OCI-LY7 (cell line): ENCODE data around the gene GULP1. TPM values are rescaled to one million over a fixed set of nuclear protein-coding genes. Genes with fewer than 3 reads are reported as not detected.

ENCODE experiments used
- BruUV-seq: library from RNA; stranded (reverse); fragments of 400-500 nt; replicated peaks from 2 replicates; lab custom pipeline; 2021; lab: Mats Ljungman, UMichigan
- CTCF ChIA-PET: fragments of 300-600 bp; sonication (Branson Sonifier 250); formaldehyde crosslinking; loops from one replicate; lab custom pipeline; 2022; ENCODE audit warnings: antibody characterized with exemption; ENCODE audit not compliant: unreplicated experiment; lab: Charles Lee
- POLR2A ChIA-PET: fragments of 300-600 bp; sonication (Branson Sonifier 250); formaldehyde crosslinking; loops from one replicate; lab custom pipeline; 2022; ENCODE audit warnings: antibody characterized with exemption; lab: Charles Lee
- DNase-seq: peaks from one replicate; pipeline ENCODE4 v3.0.0-alpha.2; 2015; ENCODE audit warnings: low spot score
- H2AFZ ChIP-seq: fragments of 200-600 bp; sonication (generic), shearing (Covaris generic); 2 replicates; pipeline ENCODE4 v1.6.1; 2014; ENCODE audit warnings: mild to moderate bottlenecking, antibody characterized with exemption, low read length, moderate library complexity
- H3K27ac ChIP-seq: fragments of 200-600 bp; sonication (generic); 2 replicates; pipeline ENCODE4 v1.5.1; 2014; ENCODE audit warnings: mixed run types, low read depth, mild to moderate bottlenecking, moderate library complexity, low read length, inconsistent platforms; ENCODE audit not compliant: poor library complexity, severe bottlenecking
- H3K36me3 ChIP-seq: fragments of 200-600 bp; sonication (generic); 2 replicates; pipeline ENCODE4 v1.6.1; 2014; ENCODE audit warnings: mild to moderate bottlenecking, antibody characterized with exemption, low read length, moderate library complexity, mixed read lengths; ENCODE audit not compliant: insufficient read depth
- H3K4me1 ChIP-seq: fragments of 200-600 bp; sonication (generic); 2 replicates; pipeline ENCODE4 v1.5.1; 2014; ENCODE audit warnings: mild to moderate bottlenecking, low read length; ENCODE audit not compliant: insufficient read depth, poor library complexity, severe bottlenecking
- H3K4me2 ChIP-seq: fragments of 200-600 bp; sonication (generic); 2 replicates; pipeline ENCODE4 v1.6.1; 2014; ENCODE audit warnings: mild to moderate bottlenecking, low read length
- H3K4me3 ChIP-seq: fragments of 200-600 bp; sonication (generic); 2 replicates; pipeline ENCODE4 v1.5.1; 2014; ENCODE audit warnings: mild to moderate bottlenecking, low read depth, low read length; ENCODE audit not compliant: poor library complexity, severe bottlenecking
- H3K79me2 ChIP-seq: fragments of 200-600 bp; sonication (generic); 2 replicates; pipeline ENCODE4 v1.6.1; 2016; ENCODE audit warnings: low read depth, mild to moderate bottlenecking, low read length, moderate library complexity, mixed read lengths; ENCODE audit not compliant: insufficient read depth
- H3K9me2 ChIP-seq: fragments of 200-600 bp; sonication (generic); 2 replicates; pipeline ENCODE4 v1.6.1; 2016; ENCODE audit warnings: mild to moderate bottlenecking, low read length, mixed read lengths; ENCODE audit not compliant: insufficient read depth
- H3K9me3 ChIP-seq: fragments of 200-600 bp; sonication (generic); 2 replicates; pipeline ENCODE4 v1.6.1; 2014; ENCODE audit warnings: mild to moderate bottlenecking, mixed run types, low read length, mixed read lengths
- H4K20me1 ChIP-seq: fragments of 200-600 bp; sonication (generic); 2 replicates; pipeline ENCODE4 v1.6.1; 2014; ENCODE audit warnings: mild to moderate bottlenecking, antibody characterized with exemption, low read length, moderate library complexity, mixed read lengths; ENCODE audit not compliant: insufficient read depth
- EZH2phosphoT487 ChIP-seq: fragments of 200-600 bp; sonication (generic); IDR thresholded peaks from 2 replicates; pipeline ENCODE4 v1.6.1; 2018; ENCODE audit warnings: low read depth, borderline replicate concordance, mild to moderate bottlenecking, mixed run types, antibody characterized with exemption, low read length, moderate library complexity, mixed read lengths
- intact Hi-C: fragments of 100-400 bp; cut with micrococcal nuclease; formaldehyde crosslinking; loops from one replicate; pipeline ENCODE4 v1.10.0; 2022; ENCODE audit not compliant: unreplicated experiment
- total RNA-seq, 2 experiments: library from RNA; depleted of rRNA in 1 of 2; stranded (reverse); fragments of >200 nt in 1 of 2; shearing (Covaris generic) in 1 of 2; gene quantifications; 2 replicates each; pipeline ENCODE4 v1.2.3, GENCODE V29; 2014 to 2022
- TF ChIP-seq, protein P1 (sequence below): fragments of 200-600 bp; sonication (generic); conservative IDR thresholded peaks from 2 replicates; pipeline ENCODE4 v1.5.1; 2014; ENCODE audit warnings: mild to moderate bottlenecking, antibody characterized with exemption, low read length, moderate library complexity, mixed read lengths

GULP1 gene
- total RNA-seq, 2 experiments from 2014 or later: not detected

DNA sequence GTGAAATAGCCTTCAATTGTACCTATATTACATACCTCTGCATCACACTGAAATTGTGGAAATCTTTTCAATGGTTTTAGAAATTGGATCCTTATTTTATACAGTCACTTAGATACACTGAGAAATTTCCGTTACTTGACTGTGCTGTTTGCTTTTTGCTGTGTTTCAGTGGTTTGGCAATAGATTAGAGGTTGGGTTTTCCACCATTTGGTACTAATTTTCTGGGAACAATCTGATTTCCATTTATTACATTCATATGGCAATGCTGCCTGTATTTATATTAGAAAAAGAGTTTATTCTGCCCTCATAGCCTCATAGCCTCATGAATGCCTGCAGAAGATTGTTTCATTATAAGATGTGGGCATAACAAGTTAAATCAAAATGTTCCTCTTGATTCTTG is 285.0 kb downstream of the GULP1 start:
- POLR2A ChIA-PET: no interaction called here
- H3K27ac ChIP-seq: no peak overlapping the region
- H3K4me3 ChIP-seq: no peak overlapping the region
- no peak for DNase-seq
- no peak overlapping the region for H3K4me2 ChIP-seq
- TF ChIP-seq EZH2phosphoT487: no peak
- TF ChIP-seq, protein P1, sequence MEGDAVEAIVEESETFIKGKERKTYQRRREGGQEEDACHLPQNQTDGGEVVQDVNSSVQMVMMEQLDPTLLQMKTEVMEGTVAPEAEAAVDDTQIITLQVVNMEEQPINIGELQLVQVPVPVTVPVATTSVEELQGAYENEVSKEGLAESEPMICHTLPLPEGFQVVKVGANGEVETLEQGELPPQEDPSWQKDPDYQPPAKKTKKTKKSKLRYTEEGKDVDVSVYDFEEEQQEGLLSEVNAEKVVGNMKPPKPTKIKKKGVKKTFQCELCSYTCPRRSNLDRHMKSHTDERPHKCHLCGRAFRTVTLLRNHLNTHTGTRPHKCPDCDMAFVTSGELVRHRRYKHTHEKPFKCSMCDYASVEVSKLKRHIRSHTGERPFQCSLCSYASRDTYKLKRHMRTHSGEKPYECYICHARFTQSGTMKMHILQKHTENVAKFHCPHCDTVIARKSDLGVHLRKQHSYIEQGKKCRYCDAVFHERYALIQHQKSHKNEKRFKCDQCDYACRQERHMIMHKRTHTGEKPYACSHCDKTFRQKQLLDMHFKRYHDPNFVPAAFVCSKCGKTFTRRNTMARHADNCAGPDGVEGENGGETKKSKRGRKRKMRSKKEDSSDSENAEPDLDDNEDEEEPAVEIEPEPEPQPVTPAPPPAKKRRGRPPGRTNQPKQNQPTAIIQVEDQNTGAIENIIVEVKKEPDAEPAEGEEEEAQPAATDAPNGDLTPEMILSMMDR: no peak
- no peaks in the 10 kb centered on the region for H3K9me3 ChIP-seq
- BruUV-seq: no TSS peak
- no peak overlapping the region for H2AFZ ChIP-seq
- CTCF ChIA-PET: no interaction called here
- intact Hi-C loops: no loop called here
- H3K9me2 ChIP-seq: no peaks in the 10 kb centered on the region
- H3K79me2 ChIP-seq: no peaks in the 10 kb centered on the region
- H3K4me1 ChIP-seq: no peaks in the 10 kb centered on the region
- no peaks in the 10 kb centered on the region for H3K36me3 ChIP-seq
- H4K20me1 ChIP-seq: no peaks in the 10 kb centered on the region

DNA sequence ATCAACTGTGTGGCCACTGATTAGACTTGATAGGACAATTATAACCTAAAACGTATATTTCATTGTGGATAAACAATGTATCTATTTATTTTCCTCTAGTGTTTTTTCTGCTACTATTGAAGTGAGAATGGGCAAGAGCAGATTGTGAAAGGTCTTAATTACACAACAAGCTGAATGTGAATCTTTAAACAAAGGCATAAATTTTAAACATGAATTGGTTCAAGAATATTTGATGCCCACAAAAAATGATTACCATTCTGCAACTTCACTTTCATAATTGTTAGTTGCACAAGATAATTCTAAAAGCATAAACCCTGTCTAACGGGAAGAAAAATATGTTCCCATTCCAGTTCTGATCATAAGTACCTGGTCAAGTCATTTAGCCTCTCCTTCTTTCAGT is 285.6 kb downstream of the GULP1 start:
- intact Hi-C loops: no loop called here
- H3K4me3 ChIP-seq: no peak overlapping the region
- no peaks in the 10 kb centered on the region for H3K79me2 ChIP-seq
- BruUV-seq: no TSS peak
- H3K4me2 ChIP-seq: no peak overlapping the region
- POLR2A ChIA-PET: no interaction called here
- H3K27ac ChIP-seq: no peak overlapping the region
- no peaks in the 10 kb centered on the region for H4K20me1 ChIP-seq
- no peaks in the 10 kb centered on the region for H3K9me3 ChIP-seq
- H2AFZ ChIP-seq: no peak overlapping the region
- no peaks in the 10 kb centered on the region for H3K36me3 ChIP-seq
- H3K4me1 ChIP-seq: no peaks in the 10 kb centered on the region
- DNase-seq: no peak
- no peaks in the 10 kb centered on the region for H3K9me2 ChIP-seq
- TF ChIP-seq, protein P1: no peak
- CTCF ChIA-PET: no interaction called here

DNA sequence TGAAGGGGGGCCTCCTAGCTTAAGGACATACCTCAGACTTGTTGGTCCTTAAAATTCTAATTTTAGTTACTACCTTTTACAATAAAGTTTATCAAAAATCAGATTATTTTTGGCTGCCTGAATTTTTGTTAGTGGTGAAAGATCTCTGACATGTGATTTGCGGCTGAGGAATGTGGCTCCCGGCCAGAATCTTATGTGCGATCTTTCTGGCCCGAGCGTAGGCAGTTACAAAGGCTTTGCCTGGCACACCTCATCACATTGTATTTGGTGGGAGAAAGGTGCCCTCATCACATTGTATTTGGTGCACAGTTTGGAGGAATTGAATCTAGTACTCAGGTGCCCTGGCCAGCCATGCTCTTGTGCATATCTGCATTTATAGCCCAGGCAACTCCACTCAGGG is 289.1 kb downstream of the GULP1 start:
- no peak overlapping the region for H3K27ac ChIP-seq
- CTCF ChIA-PET: no interaction called here

More for the DNA sequence above, 289.1 kb downstream of the GULP1 start:
- Histone ChIP-seq H3K4me3 (no peak overlapping the region), H3K9me2 (no peaks in the 10 kb centered on the region), H3K79me2 (no peaks in the 10 kb centered on the region), H3K4me2 (no peak overlapping the region), H2AFZ (no peak overlapping the region), H3K36me3 (no peaks in the 10 kb centered on the region), H4K20me1 (no peaks in the 10 kb centered on the region), H3K4me1 (no peaks in the 10 kb centered on the region), H3K9me3 (no peaks in the 10 kb centered on the region)
- TF ChIP-seq, protein P1: no peak
- TF ChIP-seq EZH2phosphoT487: no peak
- intact Hi-C loops: no loop called here
- DNase-seq: no peak
- BruUV-seq: no TSS peak
- POLR2A ChIA-PET: no interaction called here
